HG03378 (cell line): ENCODE data around the gene ARHGEF26.

Experiments used
- ATAC-seq: cut with Tn5 transposase; IDR thresholded peaks from one replicate; pipeline ENCODE4 v1.9.1; 2021; ENCODE audit warnings: mild to moderate bottlenecking, moderate library complexity; ENCODE audit not compliant: unreplicated experiment

Gene ARHGEF26

DNA sequence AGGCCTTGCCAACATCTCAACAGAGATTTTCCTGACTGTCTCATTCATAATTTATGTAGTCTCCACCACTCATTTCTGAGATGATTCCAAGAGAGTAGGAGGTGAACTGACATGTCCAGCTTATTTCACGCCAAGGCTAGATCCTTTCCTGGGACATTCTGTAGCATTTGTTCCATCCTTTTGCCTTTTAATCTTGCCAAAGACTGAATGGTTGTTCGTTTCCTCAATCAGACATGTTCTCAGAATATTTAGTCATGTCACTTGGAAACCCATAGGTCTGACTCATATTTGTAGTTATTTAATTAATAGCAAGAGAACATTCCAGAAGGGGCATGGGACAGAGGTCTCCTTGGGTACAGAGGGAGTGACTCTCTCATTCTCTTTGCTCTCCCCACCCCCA is 122.2 kb downstream of the ARHGEF26 start:
- ATAC-seq, result no peak

DNA sequence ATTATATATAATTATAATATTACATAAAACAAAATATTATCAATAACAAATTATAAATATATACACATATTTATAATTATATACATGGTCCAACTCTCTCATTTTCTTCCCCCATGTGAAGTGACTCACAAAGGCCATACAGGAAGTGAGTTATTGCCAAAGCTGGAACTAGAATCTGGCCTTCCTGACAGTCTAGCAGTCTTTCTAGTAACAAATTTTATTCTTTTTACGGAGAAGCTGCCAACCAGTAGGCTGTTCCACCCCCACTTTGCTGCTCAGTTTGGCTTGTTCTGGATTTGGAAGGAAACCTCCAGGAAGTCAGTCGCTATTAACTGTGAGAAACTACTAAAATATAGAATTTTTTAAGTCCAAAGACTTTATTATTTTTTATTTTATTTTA is 123.5 kb downstream of the ARHGEF26 start:
- no peak for ATAC-seq

DNA sequence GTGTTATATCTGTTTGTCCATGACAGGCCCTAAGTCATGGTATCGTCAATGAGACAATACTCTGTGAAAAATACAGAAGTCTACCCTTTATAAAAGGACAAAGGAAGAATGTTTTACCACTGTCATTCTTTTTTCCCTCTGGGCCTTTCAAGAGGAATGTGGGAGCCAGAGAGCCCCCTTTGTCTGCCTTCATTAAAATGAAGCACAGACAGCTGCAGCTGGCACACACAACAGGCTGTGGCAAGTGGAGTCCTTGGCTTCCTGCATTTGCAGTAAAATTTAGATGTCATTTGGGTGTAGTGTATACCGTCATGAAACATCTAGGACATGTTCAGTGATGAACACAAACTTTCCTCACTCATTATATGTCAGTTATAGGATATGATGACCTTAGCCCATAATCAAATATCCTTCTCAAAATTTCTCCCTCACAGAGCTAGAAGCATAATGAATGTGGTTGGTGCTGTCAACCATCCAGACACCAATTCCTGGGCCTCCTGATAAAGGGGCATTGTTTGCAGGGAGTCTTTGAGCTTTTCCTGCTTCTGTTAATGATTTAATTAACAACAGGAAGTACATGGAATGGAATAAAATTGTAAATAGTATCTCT is 126.7 kb downstream of the ARHGEF26 start:
- ATAC-seq, result no peak

DNA sequence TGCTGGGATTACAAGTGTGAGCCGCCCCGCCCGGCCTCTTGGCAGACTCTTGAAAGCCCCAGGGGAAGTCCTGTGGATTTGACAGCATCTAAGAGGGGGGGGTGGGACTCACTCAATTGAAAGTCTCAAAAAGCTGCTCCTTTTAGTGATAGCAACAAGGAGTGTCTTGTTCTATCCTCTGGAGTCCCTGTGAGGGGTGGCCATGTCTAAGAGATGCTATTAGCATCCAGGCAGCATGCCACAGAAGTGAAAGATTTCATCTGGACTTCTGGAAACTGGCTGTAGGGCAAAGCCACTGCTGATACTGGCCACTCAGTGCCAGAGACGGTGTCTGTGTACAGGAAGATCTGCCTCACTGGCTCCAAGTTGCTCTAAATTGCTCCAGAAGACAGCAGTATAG is 129.1 kb downstream of the ARHGEF26 start:
- no peak for ATAC-seq

DNA sequence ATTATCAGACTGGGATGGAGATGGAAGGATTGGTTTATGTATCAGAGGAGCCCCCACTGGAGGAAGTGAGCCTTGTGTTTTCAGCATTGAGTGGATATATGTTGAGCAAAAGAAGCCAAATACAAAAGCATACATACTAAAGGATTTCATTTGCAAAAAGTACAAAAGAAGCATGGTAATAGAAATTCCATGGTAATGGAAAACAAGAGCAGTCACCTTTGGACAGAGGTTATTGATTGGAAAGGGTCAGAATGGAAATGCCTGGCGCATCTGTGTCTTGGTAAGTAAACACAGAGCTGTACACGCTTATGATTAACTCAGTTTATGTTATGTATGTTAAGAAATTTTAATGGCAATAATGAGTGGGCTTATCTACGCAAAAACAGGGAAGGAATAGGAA is 130.4 kb downstream of the ARHGEF26 start:
- ATAC-seq, result no peak

DNA sequence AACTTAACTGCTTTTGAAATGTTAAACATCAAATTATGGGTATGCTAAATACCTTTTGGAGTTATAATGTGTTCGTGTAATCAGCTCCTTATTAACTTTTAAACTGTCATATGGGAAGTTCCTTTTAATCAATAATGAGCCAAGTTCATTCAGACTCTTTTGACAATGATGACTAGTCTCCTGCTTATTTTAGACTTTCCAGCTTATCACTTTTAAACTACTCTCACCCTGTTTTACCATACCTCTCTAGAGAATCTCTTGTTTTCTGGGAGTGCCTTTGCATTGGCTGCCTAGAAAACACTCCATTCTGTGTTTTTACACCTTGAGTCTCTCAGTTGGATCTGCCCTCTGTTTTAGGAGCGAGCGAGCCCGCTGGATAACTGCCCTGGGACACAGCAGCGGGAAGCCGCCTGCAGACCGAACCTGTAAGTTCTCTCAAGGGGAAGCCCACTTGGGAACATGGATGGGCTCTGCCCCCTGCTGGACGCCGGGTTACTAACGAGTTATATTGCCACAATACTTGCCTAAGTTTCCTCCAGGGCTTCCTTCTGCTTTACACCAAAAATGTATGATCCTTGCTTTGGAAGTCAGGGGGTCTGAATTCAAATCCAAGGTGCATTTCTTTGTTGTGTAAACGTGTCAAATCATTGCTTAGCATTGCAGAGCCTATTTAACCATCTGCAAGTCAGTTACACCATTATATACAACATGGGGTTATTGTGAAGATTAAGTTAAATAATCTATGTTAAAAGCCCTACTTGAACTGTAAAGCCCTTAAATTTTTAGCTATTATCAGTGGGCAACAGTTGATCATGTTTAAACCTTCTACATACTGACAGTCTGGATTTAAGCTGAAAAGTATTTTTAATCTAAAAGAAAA is 131.8 kb downstream of the ARHGEF26 start:
- peak; percentile 90 for ATAC-seq

DNA sequence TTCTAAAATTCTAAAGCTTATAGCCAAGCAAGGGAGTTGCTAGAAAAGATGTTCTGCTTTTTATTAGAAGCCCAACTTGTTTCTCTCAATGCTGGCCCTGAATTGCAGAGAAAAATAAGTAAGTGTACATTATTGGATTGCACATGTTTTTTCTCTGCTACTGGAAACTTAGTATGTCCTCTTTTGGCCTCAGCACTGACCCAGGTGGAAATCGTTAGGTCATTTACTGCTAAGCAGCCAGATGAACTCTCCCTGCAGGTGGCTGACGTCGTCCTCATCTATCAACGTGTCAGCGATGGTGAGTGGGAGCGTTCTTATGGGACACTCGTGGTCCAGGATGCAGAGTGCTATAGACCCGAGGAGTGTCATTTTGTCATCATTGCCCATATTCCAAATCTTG is 133.3 kb downstream of the ARHGEF26 start:
- ATAC-seq, result no peak

DNA sequence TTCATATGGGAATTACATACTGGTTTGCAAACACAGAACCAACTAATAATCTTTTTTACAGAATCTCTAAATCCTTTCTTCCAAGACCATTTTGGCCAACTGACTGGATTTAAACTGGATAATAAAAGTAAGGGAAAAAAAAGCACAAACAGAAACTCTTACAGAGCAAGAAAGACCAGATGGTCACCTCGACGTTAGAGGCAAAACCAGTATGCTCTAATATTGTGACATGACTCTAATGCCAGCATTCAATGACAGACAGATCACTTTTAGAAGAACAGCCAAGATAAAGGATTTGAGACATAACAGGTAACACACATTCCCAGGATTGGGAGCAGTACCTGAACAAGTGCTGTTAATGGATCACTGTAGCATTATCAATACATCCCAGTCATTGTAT is 152.2 kb downstream of the ARHGEF26 start:
- no peak for ATAC-seq

DNA sequence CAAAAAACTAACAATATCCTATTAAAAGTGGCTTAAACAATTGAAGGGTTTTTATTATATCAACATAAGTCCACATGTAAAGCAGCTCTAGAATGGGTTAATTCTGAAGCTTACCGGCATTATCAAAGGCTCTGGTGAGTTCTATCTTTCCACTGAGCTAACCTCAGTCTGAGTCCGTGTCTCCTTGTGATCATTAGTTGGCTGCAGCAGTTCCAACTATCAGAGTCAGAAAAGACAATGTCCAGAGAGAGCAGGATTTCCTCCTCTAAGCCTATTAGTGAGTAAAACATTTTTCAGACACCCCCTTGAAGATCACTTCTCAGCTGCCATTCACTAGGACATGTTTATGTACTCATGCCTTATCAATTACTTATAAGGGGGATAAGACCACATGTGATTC is 153.2 kb downstream of the ARHGEF26 start:
- no peak for ATAC-seq

DNA sequence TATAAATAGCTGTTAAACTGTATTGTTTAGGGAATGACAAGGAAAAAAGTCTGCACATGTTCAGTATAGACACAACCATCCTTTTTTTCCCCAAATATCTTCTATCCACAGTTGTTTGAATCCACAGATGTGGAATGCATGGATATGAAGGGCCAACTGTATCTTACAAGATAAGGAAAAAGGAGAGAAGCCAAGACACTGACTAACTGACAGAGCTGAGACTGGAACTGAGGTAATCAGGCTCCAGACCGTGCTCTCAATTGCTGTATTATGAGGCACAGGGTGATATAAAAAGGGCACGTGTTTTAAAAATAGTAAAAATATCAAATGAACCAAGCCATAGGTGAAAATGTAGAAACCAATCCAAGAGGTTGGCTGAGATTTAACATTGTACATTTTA is 154.1 kb downstream of the ARHGEF26 start:
- no peak for ATAC-seq

DNA sequence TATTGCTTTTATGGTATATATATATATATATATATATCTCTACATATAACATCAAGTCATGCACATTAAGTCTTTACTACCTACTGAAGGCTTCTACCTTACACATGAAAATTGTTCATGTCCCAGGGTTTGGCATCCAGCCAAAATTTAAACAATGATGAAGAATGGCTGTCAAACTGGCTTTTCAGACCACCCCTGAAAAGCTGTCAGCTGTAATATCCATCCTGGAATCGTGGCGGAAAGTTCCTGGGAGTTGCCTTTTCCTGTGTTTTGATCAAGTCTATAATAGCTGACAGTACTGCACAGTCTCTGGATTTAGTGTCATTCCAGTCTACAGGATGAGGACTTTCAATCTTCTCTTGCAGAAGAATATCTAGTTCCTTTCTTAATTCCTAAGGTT is 154.8 kb downstream of the ARHGEF26 start:
- no peak for ATAC-seq

DNA sequence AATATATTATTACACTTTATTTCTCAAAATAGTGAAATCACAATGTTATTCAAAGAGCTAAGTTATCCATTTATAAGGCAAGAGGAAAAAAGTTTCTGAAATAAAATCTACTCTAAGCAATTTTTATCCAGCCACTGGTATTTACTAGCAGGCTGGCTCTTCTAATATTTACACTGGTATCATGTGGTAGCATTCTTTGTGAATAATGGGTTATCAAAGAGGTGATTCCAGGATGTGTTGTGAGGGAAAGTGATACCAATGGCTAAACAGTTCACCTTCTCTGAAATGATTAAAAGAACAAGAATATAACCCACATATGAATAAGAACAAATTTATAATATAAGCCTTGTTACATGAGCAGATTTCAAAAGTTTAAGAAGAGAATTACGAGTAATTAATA is 159.0 kb downstream of the ARHGEF26 start:
- no peak for ATAC-seq

DNA sequence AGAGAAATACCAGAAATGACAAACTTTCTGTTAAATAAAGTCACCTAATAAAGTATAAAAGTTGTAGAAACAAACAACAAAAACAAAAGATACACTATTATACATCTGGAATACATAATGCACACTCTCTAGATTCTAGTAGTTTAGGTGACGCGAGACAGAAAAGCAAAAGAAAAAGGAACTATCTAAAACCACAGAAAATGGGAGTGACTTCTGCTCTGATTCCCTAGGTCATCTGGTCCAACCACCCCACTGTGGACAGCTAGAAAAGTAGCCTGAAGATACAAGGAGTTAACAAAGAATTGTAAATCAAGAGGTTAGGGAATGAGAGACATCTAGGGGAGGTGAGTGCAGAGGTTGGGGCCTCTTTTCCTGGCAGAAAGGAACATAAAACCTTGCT is 164.0 kb downstream of the ARHGEF26 start:
- no peak for ATAC-seq

DNA sequence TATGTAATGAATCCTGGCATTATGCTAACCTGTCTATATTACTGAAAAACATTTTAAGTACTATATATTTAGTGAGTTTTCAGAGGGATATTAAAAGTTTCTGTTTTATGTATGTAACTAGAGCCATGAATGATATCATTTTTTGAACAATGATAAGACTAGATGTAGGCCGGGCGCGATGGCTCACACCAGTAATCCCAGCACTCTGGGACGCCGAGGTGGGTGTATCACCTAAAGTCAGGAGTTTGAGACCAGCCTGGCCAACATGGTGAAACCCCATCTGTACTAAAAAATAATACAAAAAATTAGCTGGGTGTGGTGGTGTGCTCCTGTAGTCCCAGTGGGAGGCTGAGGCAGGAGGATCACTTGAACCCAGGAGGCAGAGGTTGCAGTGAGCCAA is 169.0 kb downstream of the ARHGEF26 start:
- no peak for ATAC-seq

DNA sequence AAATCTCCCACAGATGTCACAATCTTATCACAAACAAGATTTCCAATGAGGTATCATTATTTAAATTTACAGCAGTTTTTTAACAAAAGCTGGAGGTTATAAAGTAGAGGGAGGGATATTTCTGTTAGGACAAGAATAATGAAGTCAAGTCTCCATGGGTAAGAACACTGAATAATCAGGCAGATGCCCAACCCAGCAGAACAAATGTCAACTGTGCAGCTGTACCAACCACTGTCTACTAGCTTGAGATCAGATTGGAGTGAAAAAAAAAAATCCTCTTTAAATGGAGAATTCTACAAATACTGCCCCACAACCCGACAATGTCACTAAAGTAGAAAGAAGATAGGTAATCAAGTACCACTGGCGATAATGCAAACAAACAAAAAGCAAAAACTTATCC is 172.8 kb downstream of the ARHGEF26 start:
- no peak for ATAC-seq

DNA sequence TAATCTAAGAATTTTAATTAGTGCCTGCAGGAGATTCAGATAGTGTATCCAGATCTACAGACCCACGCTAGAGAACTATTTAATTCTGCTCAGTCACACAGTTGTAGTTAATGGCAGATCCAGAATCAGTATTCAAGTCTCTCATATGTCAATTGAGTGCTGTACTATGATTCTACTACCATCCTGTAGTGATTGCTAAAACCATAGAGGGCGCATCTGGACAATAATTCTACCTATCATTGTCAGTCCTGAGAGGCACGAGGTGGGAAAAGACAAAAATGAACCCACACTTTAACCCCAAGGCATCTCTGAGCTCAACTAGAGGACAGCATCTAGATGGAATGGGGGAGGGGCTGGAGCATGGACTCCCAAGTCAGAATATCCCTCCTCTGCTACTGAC is 180.4 kb downstream of the ARHGEF26 start:
- ATAC-seq, result no peak

DNA sequence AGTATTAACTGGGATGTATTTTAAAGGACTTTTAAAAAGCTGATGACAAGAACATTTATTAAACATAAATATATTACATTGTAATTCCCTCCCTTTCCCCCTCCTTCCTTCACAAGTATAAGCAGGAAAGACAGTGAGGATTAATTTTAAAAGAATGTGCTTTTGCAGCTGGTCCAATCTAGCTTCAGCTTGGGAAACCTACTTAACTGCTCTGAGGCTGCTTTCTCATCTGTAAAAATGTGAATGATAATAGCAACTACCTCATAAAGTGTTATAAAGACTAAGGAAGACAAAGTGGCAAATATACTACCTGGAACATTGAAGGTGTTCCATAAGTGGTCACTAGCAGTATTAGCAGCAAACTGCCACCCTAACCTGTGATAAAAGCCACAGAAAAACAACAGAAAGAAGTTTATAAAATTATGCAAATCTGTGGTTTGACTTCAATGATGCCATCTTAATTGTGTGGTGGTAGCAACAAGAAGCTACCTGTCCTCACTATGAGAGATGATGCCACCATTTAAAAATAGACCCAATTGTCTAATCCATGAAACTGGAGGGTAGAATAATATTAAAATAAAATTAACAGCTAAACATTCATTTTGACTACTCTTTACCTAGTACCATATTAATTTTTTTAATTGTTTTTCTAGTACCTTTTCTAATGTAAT is 183.1 kb downstream of the ARHGEF26 start:
- no peak for ATAC-seq

DNA sequence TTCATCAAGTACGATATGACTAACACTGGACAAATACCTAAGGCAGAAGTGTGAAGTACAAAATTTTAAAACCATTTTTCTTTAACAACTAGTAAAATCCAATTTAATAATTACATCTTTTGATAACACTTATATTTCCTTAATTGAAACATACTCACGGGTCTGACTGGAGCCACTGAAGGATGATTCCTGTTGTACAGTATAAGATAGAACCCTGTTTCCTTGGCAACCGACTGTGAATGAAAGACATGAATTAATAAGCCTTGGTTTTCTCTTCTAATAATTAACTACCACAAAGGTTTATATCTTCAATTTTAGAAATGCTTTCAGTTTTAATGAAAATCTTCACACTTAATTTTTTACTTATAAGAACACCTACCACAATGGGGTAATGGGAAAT is 183.7 kb downstream of the ARHGEF26 start:
- peak; percentile 48 for ATAC-seq

DNA sequence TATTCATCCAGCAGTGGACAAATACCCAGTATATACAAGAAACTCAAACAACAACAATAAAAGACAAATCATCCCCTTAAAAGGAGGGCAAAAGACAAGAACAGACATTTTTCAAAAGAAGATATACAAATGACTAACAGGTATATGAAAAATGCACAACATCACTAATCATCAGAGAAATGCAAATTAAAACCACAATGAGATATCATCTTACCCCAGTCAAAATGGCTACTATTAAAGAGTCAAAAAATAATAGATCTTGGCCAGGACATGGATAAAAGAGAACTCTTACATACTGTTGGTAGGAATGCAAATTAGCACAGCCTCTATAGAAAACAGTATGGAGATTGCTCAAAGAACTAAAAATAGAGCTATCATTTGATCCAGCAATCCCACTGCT is 186.2 kb downstream of the ARHGEF26 start:
- no peak for ATAC-seq
